RPMI8226 (cell line): ENCODE data around the gene PROKR1.

Source experiments
- DNase-seq: peaks from one replicate; pipeline ENCODE4 v3.0.0-alpha.2; 2015

PROKR1 gene

GRCh38 chr2:68700560-68700959, 57.2 kb downstream of the PROKR1 start:
- no peak for DNase-seq

GRCh38 chr2:68706637-68707036, 63.3 kb downstream of the PROKR1 start:
- DNase-seq, result no peak
